ENCODE measurements around the gene ZNF282.

Gene ZNF282

GRCh38 chr7:149172534-149172920 lies 22.8 kb upstream of the ZNF282 start:
- DNase-seq, result no peak
- no peaks in the 10 kb centered on the region for H3K9me3 ChIP-seq
- H3K27me3 ChIP-seq, result no peaks in the 10 kb centered on the region
- H3K4me3 ChIP-seq (ENCODE audit: low read depth, low read length), result no peak overlapping the region
- TF ChIP-seq CTCF (IDR thresholded peaks at IDR 0.05; ENCODE audit: low read depth, low read length), result no peak
- H3K36me3 ChIP-seq, result peaks cover 70% of the 10 kb centered on the region
- H3K4me1 ChIP-seq, result peaks cover 7% of the 10 kb centered on the region

DNA sequence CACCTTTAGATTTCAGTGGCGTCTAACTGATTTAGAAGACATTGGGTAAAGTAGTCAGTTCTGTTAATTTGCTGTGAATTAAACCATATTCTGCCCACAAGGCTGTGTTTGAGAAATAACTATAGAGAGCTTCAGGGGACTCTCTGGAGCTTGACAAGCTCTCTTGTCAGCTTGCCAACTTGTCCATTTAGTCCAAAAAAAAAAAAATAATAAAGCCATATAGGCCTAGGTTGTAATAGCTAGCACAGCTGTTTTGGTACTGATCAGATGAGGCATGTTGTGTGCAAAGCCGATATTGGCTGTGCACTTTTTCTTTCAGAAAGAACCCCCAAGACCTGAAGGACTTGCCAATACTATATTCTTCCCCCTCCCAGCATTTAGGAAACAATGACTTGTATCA lies 20.2 kb upstream of the ZNF282 start:
- Histone ChIP-seq H3K4me3 (ENCODE audit: low read depth, low read length) (no peak overlapping the region), H3K36me3 (peaks cover 70% of the 10 kb centered on the region), H3K9me3 (no peaks in the 10 kb centered on the region), H3K4me1 (peaks cover 7% of the 10 kb centered on the region), H3K27me3 (no peaks in the 10 kb centered on the region)
- DNase-seq, result no peak
- no peak for TF ChIP-seq CTCF (IDR thresholded peaks at IDR 0.05; ENCODE audit: low read depth, low read length)

DNA sequence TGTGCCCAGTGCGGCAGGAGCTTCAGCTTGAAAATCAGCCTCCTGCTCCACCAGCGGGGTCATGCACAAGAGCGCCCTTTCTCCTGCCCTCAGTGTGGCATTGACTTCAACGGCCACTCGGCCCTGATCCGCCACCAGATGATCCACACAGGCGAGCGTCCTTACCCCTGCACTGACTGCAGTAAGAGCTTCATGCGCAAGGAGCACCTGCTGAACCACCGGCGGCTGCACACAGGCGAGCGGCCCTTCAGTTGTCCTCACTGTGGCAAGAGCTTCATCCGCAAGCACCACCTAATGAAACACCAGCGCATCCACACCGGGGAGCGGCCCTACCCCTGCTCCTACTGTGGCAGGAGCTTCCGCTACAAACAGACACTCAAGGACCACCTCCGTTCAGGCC lies 16.1 kb upstream of the ZNF282 start:
- no peaks in the 10 kb centered on the region for H3K9me3 ChIP-seq
- H3K4me3 ChIP-seq (ENCODE audit: low read depth, low read length), result no peak overlapping the region
- no peak for DNase-seq
- H3K36me3 ChIP-seq, result peaks cover 68% of the 10 kb centered on the region
- H3K27me3 ChIP-seq, result no peaks in the 10 kb centered on the region
- TF ChIP-seq CTCF (IDR thresholded peaks at IDR 0.05; ENCODE audit: low read depth, low read length), result no peak
- H3K4me1 ChIP-seq, result peaks cover 7% of the 10 kb centered on the region

GRCh38 chr7:149180722-149181449 lies 14.5 kb upstream of the ZNF282 start:
- no peaks in the 10 kb centered on the region for H3K27me3 ChIP-seq

GRCh38 chr7:149181450-149181790 lies 13.9 kb upstream of the ZNF282 start:
- TF ChIP-seq CTCF (IDR thresholded peaks at IDR 0.05; ENCODE audit: low read depth, low read length), result no peak
- no peaks in the 10 kb centered on the region for H3K27me3 ChIP-seq
- no peak for DNase-seq
- H3K9me3 ChIP-seq, result no peaks in the 10 kb centered on the region
- peaks cover 51% of the 10 kb centered on the region for H3K36me3 ChIP-seq
- H3K4me1 ChIP-seq, result no peaks in the 10 kb centered on the region; the same call in 1 of the 2 replicates
- H3K4me3 ChIP-seq (ENCODE audit: low read depth, low read length), result no peak overlapping the region

More at GRCh38 chr7:149180722-149181449, 14.5 kb upstream of the ZNF282 start:
- Histone ChIP-seq H3K4me3 (ENCODE audit: low read depth, low read length) (no peak overlapping the region), H3K9me3 (no peaks in the 10 kb centered on the region), H3K36me3 (peaks cover 56% of the 10 kb centered on the region), H3K4me1 (no peaks in the 10 kb centered on the region; the same call in 1 of the 2 replicates)
- DNase-seq, result no peak
- TF ChIP-seq CTCF (IDR thresholded peaks at IDR 0.05; ENCODE audit: low read depth, low read length), result no peak

GRCh38 chr7:149184274-149184673 lies 11.1 kb upstream of the ZNF282 start:
- TF ChIP-seq CTCF (IDR thresholded peaks at IDR 0.05; ENCODE audit: low read depth, low read length), result no peak
- no peaks in the 10 kb centered on the region for H3K9me3 ChIP-seq
- no peaks in the 10 kb centered on the region for H3K27me3 ChIP-seq
- no peak overlapping the region for H3K4me3 ChIP-seq (ENCODE audit: low read depth, low read length)
- peaks cover 6% of the 10 kb centered on the region; the same call in 1 of the 2 replicates for H3K4me1 ChIP-seq
- DNase-seq, result no peak
- peaks cover 24% of the 10 kb centered on the region for H3K36me3 ChIP-seq

All from BE2C (cell line).